Keratinocyte (primary cell): ENCODE measurements around the gene GDA. TPM values are rescaled to one million over a fixed set of nuclear protein-coding genes. Genes with fewer than 3 reads are reported as not detected.

Experiments
- DNase-seq: peaks from one replicate; pipeline ENCODE4 v3.0.0-alpha.2; 2011; ENCODE audit warnings: low read depth, missing footprints, low spot score
- FAIRE-seq: peaks from 2 replicates; lab custom pipeline; 2011; peaks lifted over from hg19 to GRCh38; lab: Jason Lieb, UNC
- H2AFZ ChIP-seq: 2 replicates; pipeline ENCODE4 v1.6.0; 2012; ENCODE audit warnings: low read length, control low read depth, inconsistent platforms; ENCODE audit not compliant: control insufficient read depth
- H3K27ac ChIP-seq: 2 replicates; pipeline ENCODE4 v1.5.1; 2011; ENCODE audit warnings: low read length; ENCODE audit not compliant: control insufficient read depth, insufficient read depth
- H3K27me3 ChIP-seq: 3 replicates; pipeline ENCODE4 v1.6.0; 2011; ENCODE audit warnings: low read length; ENCODE audit not compliant: control insufficient read depth, insufficient read depth; ENCODE audit errors: extremely low read depth
- H3K36me3 ChIP-seq, 2 experiments: 2 replicates in 1 of 2; 3 replicates in 1 of 2; pipeline ENCODE4 v1.5.1; 2011; ENCODE audit warnings: low read length in 2 of 2, mild to moderate bottlenecking in 1 of 2; ENCODE audit not compliant: control insufficient read depth in 2 of 2, insufficient read depth in 2 of 2; ENCODE audit errors: extremely low read depth in 1 of 2
- H3K4me1 ChIP-seq: 3 replicates; pipeline ENCODE4 v1.5.1; 2011; ENCODE audit warnings: low read length; ENCODE audit not compliant: control insufficient read depth, insufficient read depth; ENCODE audit errors: extremely low read depth
- H3K4me2 ChIP-seq: 3 replicates; pipeline ENCODE4 v1.6.0; 2011; ENCODE audit warnings: low read depth, low read length; ENCODE audit not compliant: control insufficient read depth, insufficient read depth; ENCODE audit errors: extremely low read depth
- H3K4me3 ChIP-seq, 3 experiments: fragments of 200-600 bp in 1 of 3; sonication (generic) in 1 of 3; 2 replicates in 2 of 3; 3 replicates in 1 of 3; pipeline ENCODE4 v1.5.1; 2011 to 2016; ENCODE audit warnings: low read length in 3 of 3, mild to moderate bottlenecking in 3 of 3, control low read depth in 2 of 3, inconsistent platforms in 1 of 3, low read depth in 1 of 3, mixed read lengths in 1 of 3, mixed run types in 1 of 3, moderate library complexity in 1 of 3; ENCODE audit not compliant: control insufficient read depth in 2 of 3, insufficient read depth in 2 of 3; ENCODE audit errors: extremely low read depth in 1 of 3
- H3K79me2 ChIP-seq: 2 replicates; pipeline ENCODE4 v1.6.0; 2012; ENCODE audit warnings: low read length; ENCODE audit not compliant: control insufficient read depth, insufficient read depth
- H3K9ac ChIP-seq: 3 replicates; pipeline ENCODE4 v1.6.0; 2011; ENCODE audit warnings: low read length; ENCODE audit not compliant: control insufficient read depth, insufficient read depth; ENCODE audit errors: extremely low read depth
- H3K9me1 ChIP-seq: 3 replicates; pipeline ENCODE4 v1.6.0; 2011; ENCODE audit warnings: low read length; ENCODE audit not compliant: control insufficient read depth, insufficient read depth; ENCODE audit errors: extremely low read depth
- H3K9me3 ChIP-seq: 2 replicates; pipeline ENCODE4 v1.5.1; 2012; ENCODE audit warnings: low read depth, low read length; ENCODE audit not compliant: control insufficient read depth
- H4K20me1 ChIP-seq: 3 replicates; pipeline ENCODE4 v1.6.0; 2011; ENCODE audit warnings: low read length; ENCODE audit not compliant: control insufficient read depth, insufficient read depth; ENCODE audit errors: extremely low read depth
- CTCF ChIP-seq, 3 experiments: IDR thresholded peaks in 1 of 3; conservative IDR thresholded peaks in 1 of 3; optimal IDR thresholded peaks in 1 of 3; 2 replicates in 2 of 3; 3 replicates in 1 of 3; pipeline versions ENCODE3 to v1.5.1; 2011; ENCODE audit warnings: low read length in 3 of 3, mild to moderate bottlenecking in 3 of 3, moderate library complexity in 2 of 3, control low read depth in 1 of 3, inconsistent platforms in 1 of 3; ENCODE audit not compliant: insufficient read depth in 2 of 3; ENCODE audit errors: extremely low read depth in 1 of 3
- EZH2 ChIP-seq: IDR thresholded peaks from one replicate; pipeline ENCODE4 v1.6.1; 2012; ENCODE audit warnings: inconsistent platforms, mild to moderate bottlenecking, low read length, moderate library complexity
- dilution Hi-C: fragments of 300-500 bp; cut with MboI; formaldehyde crosslinking; loops from one replicate; pipeline ENCODE4 v1.7.0; 2020; ENCODE audit warnings: low sequenced_read_pairs; ENCODE audit not compliant: extremely low pct_ligation_motif_present
- polyA plus RNA-seq, 5 experiments: library from polyadenylated mRNA; depleted of rRNA in 3 of 5; stranded (reverse) in 3 of 5; stranded (forward) in 1 of 5; unstranded in 1 of 5; fragments of >200 nt; gene quantifications; 1 replicate in 1 of 5; 2 replicates in 3 of 5; 3 replicates in 1 of 5; pipeline versions ENCODE4 v1.2.1 to v1.2.3, GENCODE V29; 2011 to 2012; ENCODE audit warnings: missing spikeins in 2 of 5, low read depth in 1 of 5, low replicate concordance in 1 of 5

Gene GDA
- polyA plus RNA-seq, 1 donor (not counting 4 experiments of a cell fraction or from before 2014, with no cell fraction given) = 0.75 TPM

DNA sequence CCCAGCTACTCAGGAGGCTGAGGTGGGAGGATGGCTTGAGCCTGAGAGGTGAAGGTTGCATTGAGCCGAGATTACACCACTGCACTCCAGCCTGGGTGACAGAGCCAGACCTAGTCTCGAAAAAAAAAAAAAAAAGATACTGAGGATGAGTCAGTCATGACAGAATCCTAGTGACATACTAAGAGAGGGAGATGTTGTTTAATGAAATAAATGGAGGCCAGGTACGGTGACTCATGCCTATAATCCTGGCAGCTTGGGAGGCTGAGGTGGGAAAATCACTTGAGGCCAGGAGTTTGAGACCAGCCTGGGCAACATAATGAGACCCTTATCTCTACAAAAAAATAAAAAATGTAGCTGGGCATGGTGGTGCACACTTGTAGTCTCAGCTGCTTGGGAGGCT, 108.6 kb downstream of the GDA start:
- Histone ChIP-seq H3K27ac (no peak overlapping the region), H3K9ac (no peak overlapping the region), H3K9me1 (no peaks in the 10 kb centered on the region), H3K36me3 (no peaks in the 10 kb centered on the region), H3K4me3 (no peak overlapping the region), H3K4me2 (no peak overlapping the region), H3K4me1 (no peaks in the 10 kb centered on the region), H3K27me3 (peaks cover 4% of the 10 kb centered on the region), H4K20me1 (no peaks in the 10 kb centered on the region), H3K79me2 (no peaks in the 10 kb centered on the region), H2AFZ (no peak overlapping the region), H3K9me3 (no peaks in the 10 kb centered on the region)
- DNase-seq (no peak), FAIRE-seq (no peak)
- dilution Hi-C loops = loop anchor here (25.0 kb wide), 1 partner anchor 221 kb away; no protein-coding TSS in a partner anchor
- TF ChIP-seq CTCF (optimal IDR thresholded peaks at IDR 0.05 in 1 of 3, IDR thresholded peaks at IDR 0.05 in 1 of 3, conservative IDR thresholded peaks at IDR 0.05 in 1 of 3; ENCODE audit: extremely low read depth in 1 of 3, insufficient read depth in 2 of 3, low read length in 3 of 3) (no peak), EZH2 (no peak)

GRCh38 chr9:72262063-72262462, 112.8 kb downstream of the GDA start:
- Histone ChIP-seq H3K4me3 (no peak overlapping the region), H3K9me1 (no peaks in the 10 kb centered on the region), H3K27me3 (no peaks in the 10 kb centered on the region), H3K36me3 (no peaks in the 10 kb centered on the region), H3K9ac (no peak overlapping the region), H3K4me2 (no peak overlapping the region), H3K4me1 (no peaks in the 10 kb centered on the region), H2AFZ (no peak overlapping the region), H4K20me1 (no peaks in the 10 kb centered on the region), H3K27ac (no peak overlapping the region), H3K9me3 (no peaks in the 10 kb centered on the region), H3K79me2 (no peaks in the 10 kb centered on the region)
- no peak for TF ChIP-seq CTCF (optimal IDR thresholded peaks at IDR 0.05 in 1 of 3, IDR thresholded peaks at IDR 0.05 in 1 of 3, conservative IDR thresholded peaks at IDR 0.05 in 1 of 3; ENCODE audit: extremely low read depth in 1 of 3, insufficient read depth in 2 of 3, low read length in 3 of 3)
- TF ChIP-seq EZH2 = no peak
- FAIRE-seq = no peak
- dilution Hi-C loops = loop anchor here (25.0 kb wide), 1 partner anchor 225 kb away; no protein-coding TSS in a partner anchor
- no peak for DNase-seq
